GM12872 (cell line): ENCODE data around the gene INSRR.

ENCODE experiments used
- TF ChIP-seq, protein P1 (sequence below): IDR thresholded peaks from 3 replicates; pipeline ENCODE4 v1.5.1; 2011; ENCODE audit warnings: low read depth, mild to moderate bottlenecking, low read length, moderate library complexity; ENCODE audit not compliant: insufficient read depth

INSRR gene

GRCh38 chr1:156868341-156868740, 9.4 kb upstream of the INSRR start:
- TF ChIP-seq, protein P1, sequence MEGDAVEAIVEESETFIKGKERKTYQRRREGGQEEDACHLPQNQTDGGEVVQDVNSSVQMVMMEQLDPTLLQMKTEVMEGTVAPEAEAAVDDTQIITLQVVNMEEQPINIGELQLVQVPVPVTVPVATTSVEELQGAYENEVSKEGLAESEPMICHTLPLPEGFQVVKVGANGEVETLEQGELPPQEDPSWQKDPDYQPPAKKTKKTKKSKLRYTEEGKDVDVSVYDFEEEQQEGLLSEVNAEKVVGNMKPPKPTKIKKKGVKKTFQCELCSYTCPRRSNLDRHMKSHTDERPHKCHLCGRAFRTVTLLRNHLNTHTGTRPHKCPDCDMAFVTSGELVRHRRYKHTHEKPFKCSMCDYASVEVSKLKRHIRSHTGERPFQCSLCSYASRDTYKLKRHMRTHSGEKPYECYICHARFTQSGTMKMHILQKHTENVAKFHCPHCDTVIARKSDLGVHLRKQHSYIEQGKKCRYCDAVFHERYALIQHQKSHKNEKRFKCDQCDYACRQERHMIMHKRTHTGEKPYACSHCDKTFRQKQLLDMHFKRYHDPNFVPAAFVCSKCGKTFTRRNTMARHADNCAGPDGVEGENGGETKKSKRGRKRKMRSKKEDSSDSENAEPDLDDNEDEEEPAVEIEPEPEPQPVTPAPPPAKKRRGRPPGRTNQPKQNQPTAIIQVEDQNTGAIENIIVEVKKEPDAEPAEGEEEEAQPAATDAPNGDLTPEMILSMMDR: no peak

DNA sequence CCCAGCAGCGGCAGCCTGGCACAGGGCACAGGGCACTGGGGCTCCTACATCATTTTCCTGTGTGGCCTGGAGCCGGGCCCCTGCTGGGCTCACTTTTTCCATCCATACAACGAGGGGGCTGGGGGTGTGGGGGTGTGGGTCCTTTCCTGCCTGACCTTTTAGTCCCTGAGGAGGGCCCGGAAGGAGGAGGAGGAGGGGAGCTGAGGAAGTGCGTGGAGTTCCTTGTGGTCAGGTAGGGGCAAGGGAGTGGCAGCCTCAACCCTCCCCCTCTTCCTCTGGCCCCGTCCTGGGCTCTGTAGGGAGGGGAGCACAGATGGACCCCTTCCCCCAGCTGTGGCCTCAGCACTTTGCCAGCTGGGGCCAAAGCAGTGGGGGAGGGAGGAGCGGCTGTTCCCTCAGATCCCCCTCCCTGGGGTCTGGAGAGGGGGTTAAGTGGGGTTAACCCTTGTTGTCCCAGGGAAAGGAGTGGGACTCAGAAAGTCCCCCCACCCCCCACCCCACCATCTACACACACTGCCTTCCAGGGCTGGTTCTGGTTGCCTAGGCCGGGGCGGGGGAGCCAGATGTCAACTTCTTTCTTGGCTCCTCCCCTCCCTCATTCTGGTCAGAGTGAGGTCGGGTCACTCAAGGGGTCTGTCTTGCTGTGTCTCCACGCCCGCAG, 7.5 kb upstream of the INSRR start:
- TF ChIP-seq, protein P1: no peak

- TF ChIP-seq, protein P1: no peak
Measured at GRCh38 chr1:156865865-156866248, 6.9 kb upstream of the INSRR start.

GRCh38 chr1:156865258-156865657, 6.3 kb upstream of the INSRR start:
- TF ChIP-seq, protein P1: no peak

GRCh38 chr1:156864796-156865195, 5.9 kb upstream of the INSRR start:
- TF ChIP-seq, protein P1: no peak

DNA sequence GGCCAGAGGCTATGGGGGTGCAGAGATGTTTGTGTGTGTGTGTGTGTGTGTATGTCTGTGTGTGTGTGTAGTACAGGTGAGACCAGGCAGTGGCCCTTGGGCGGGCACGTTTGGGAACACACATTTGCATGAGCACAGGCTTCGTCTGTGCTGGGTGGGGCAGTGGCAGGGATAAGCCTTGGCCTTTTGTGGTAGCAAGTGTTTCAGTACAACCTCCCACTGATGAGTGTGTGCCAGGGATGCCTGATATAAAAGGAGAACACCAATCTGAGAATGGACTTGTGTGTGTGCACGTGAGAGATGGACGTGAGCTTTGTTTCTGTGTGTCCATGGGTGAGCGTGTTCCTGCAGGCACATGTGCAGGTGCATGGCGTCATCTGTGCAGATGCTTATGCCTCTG, 4.7 kb upstream of the INSRR start:
- TF ChIP-seq, protein P1: no peak

DNA sequence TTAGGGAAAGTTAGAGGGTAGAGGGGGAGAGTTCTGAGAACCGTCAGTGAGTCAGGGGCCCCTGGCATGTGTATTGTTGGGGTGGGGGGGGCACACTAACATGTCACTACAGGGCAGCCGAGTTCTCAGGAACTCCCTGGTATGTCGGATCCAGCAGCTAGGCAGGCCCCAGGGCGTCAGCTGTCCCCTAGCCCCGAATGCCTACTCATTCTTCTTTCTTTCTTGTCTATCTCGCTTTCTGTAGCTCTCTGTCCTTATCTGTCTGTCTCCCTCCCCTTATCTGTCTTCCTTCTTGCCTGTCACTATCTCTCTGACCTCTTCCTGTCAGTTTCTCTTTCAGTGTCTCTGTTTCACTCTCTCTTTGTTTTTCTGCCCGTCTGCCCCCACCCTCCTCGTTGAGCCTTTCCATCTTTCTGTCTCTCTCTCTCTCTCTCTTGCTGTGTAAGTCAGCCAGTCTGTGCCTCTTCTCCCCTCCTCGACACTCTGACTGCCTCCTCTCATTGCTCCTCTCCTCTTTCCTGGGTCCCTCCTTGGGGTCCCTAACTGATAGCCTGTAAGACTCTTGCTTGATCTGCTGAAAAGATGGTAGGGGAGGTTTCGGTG, 4.2 kb upstream of the INSRR start:
- TF ChIP-seq, protein P1: no peak
